HG03460 (cell line): ENCODE data around the gene HYDIN.
"Not testable (repeated sequence)": the region's sequence is repeated elsewhere in the genome, so short reads cannot be mapped to it uniquely, and the experiment has no call there.

Experiments
- ATAC-seq: cut with Tn5 transposase; IDR thresholded peaks from one replicate; pipeline ENCODE4 v1.9.1; 2021; ENCODE audit not compliant: unreplicated experiment

HYDIN gene

DNA sequence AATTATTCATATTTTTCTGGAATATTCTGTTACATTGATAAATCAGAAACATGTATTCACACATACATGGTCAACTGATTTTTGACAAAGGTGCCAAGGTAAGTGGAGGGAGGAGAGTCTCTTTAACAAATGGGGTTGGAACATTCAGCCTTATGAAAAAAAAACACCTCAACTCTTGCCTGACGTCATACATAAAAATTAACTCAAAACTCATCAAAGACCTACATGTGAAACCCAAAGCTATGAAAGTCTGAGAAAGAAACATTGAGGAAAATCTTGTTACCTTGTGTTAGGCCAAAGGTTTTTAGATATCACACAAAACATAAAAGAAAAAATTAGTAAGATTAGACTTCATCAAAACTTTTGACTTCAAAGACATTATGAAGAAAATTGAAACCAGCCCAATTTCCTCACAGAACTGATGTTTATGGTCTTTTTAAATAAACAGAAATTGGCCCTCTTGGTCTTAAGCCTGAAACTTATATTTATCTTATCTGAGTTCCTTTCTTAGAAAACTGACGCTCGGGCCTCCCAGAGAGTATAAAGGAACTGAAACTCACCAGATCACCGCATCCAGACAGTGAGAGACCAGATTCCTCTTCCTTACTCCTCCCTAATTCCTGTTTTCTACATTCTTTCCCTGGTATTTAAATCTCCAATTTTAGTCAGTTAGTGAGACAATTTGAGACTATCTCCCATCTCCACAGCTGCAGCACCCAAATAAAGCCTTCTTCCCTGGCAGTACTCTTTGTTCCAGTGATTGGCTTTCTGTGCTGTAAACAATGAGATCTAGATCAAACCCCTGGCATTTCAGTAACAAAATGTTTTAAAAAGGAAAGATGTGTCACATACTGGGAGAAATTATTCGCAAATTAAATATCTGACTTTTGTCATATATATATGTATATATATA, 4.0 kb downstream of the HYDIN start:
- ATAC-seq: no peak

DNA sequence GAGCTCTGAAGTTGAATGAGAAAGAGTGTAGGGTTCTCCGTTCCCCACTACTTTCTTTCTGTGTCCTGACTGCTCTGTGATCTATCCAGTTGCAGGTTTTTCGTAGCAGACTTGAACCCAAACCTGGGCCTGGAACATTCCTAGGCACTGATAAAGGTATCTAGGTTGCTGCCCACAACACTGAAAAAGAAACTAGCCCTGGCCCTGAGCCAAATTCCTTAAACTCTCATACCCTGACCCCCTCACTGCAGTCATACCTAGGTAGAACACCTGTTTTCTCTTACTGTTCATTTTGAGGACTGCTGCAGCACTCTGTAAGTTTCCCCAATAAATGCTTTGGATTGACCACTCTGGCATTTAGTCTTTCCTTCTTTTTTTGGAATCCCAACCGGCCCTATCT, 5.4 kb downstream of the HYDIN start:
- ATAC-seq: no peak

GRCh38 chr16:71218306-71218963, 12.1 kb downstream of the HYDIN start:
- no peak for ATAC-seq

DNA sequence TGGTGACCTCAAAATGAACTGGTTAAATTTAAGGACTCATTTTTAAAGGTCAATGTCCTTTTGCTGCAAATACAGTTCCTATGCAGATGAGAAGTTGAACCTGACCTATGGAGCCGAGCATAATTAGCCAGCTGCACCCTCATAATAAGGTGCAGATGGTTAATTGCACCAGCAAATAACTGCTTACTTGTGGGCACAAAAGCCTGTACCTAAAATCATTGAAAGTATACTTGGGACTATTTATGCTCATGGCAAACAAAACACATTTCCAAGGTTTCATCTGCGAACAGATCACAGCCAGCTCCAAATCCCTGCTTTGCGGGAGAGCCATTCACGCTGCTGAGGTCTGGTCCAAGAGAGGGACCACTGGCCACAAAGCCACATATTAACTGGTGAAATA, 13.0 kb downstream of the HYDIN start:
- ATAC-seq: no peak

DNA sequence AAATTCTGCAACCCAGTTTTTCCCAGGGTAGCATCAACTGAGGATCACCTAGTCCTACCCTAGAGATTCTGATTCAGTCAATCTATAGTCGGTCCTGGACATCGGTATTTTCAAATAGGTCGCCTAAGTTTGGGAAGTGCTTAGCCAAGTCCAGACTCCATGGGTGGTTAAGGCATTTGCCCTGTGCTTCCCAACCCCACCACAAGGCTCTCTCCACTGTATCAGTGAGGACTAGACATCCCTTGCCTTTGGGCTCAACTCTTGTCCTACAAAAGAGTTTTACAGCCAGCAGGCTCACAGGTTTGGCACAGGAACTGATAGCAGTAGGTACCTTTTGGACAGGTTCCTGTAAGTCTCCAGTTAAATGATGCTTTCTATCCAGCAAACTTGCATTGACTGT, 13.8 kb downstream of the HYDIN start:
- no peak for ATAC-seq

DNA sequence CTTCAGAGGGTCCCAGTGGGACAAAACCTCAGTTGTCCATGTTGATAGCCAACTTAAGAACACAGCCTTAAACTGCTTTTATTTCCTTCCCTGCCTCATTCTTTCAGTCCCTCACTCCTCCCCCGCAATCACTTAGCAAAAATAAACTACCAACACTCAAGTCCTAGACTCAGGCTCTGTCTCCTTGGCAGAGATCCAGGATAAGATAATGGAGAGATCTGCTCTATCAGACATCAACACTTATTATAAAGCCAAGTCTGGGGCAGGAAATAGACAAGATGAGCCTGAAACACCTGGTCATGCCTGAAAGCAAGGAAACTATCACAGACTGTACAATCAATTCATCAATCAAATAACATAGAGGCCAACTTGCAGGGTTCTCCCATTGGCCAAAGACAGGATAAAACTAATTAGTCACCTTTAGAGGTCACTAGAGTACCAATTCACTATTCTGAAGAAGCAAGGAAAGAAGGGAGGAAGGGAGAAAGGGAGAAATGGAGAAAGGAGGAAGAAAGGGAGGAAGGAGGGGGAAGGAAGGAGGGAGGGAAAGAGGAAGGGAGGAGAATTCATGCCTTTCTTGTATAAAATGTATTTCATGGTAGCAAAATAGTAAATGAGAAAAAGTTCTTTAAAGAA, 15.7 kb downstream of the HYDIN start:
- ATAC-seq: no peak

DNA sequence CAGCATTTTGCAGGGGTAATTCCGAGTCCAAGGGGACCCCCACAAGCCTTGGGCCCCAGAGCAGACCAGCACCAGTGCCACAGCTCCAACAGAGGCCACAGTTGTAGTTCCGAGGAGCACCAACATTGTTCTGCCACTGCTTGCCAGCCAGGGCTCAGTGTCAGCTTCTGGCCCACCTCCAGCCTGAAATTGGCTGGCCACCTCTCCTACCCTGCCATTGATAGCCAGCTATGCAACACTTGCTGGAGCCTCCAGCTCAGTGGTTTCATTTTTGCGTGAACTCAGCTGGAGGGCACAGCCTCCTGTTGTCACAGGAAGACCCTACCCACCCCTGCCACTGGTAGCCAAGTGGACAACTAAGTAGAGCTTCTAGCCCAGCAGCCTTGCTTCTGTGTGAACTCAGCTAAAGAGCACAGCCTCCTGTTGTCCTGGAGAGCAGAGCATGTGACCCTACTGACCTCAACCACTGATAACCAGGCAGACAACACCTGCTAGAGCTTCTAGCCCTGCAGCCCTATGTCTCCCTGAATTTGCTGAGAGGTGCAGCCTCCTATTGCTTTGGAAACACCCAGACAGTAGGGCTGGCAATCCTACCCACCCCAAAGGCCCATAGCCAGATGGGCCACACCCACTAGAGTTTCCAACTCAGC, 24.9 kb downstream of the HYDIN start:
- no peak for ATAC-seq

DNA sequence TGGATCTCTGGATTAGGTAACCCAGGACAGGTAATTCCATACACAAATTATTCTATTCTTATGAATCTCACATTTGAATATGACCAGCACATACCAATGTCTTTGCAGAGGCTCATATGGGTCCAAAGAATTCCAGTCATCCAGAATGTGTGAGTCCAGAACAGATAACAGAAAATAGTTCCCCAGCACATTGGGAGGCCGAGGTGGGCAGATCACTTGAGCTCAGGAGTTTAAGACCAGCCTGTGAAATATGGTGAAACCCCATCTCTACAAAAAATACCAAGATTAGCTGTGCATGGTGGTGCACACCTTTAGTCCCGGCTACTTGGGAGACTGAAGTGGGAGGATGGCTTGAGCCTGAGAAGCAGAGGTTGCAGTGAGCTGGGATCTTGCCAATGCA, 26.9 kb downstream of the HYDIN start:
- ATAC-seq: no peak

GRCh38 chr16:71201556-71201955, 29.0 kb downstream of the HYDIN start:
- no peak for ATAC-seq

- no peak for ATAC-seq
Observed at GRCh38 chr16:71201054-71201453, 29.5 kb downstream of the HYDIN start.

DNA sequence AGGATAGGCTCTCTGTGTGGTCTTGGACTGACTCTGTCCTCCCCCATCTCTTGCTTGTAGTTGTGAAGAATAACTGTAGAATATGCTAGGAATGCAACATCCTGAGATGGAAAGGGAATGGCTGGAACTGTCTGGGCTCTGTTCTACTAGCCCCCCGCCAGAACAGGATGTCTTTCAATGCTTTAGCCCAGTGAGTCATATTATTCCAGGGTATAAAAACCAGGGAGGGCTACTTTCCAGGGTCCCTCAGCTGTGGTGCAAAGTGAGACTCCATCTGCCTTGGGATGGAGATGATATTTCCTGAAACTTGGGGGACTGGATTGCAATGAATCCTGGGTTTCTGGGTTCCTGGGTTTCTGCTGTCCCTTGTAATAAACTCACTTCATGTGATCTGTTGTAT, 32.1 kb downstream of the HYDIN start:
- ATAC-seq: no peak

GRCh38 chr16:71192387-71192786, 38.1 kb downstream of the HYDIN start:
- no peak for ATAC-seq

- no peak for ATAC-seq
Observed at GRCh38 chr16:71188956-71189712, 41.4 kb downstream of the HYDIN start.

- ATAC-seq: no peak
Observed at GRCh38 chr16:71185347-71185746, 45.2 kb downstream of the HYDIN start.

DNA sequence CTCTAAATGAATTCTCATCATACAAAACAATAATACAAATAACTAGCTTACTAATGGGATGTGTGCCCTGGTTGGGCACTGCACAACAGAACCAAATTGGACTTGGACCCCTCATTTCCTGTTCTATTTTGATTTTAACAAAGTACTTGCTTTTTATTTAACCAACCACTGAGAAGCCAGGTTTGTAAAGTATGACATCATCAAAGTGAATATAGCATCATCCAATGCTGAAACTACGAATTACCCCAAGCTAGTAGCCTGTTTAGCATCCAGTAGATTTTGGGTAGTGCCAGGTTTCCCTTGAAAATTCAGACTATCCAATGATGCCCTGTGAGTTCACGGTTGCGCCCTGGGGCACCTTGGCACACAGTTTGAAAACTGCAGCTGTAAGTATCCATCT, 51.0 kb downstream of the HYDIN start:
- ATAC-seq: no peak

GRCh38 chr16:71172481-71173207, 57.9 kb downstream of the HYDIN start:
- no peak for ATAC-seq

DNA sequence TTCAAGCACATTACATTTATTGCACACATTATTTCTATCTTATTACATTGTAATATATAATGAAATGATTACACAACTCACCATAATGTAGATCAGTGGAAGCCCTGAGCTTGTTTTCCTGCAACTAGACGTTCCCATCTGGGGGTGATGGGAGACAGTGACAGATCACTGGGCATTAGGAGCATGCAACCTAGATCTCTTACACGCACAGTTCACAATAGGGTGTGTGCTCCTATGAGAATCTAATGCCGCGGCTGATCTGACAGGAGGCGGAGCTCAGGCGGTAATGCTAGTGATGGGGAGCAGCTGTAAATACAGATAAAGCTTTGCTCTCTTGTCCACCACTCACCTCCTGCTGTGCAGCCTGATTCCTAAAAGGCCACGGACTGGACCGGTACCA, 69.5 kb downstream of the HYDIN start:
- ATAC-seq: not testable (repeated sequence)

DNA sequence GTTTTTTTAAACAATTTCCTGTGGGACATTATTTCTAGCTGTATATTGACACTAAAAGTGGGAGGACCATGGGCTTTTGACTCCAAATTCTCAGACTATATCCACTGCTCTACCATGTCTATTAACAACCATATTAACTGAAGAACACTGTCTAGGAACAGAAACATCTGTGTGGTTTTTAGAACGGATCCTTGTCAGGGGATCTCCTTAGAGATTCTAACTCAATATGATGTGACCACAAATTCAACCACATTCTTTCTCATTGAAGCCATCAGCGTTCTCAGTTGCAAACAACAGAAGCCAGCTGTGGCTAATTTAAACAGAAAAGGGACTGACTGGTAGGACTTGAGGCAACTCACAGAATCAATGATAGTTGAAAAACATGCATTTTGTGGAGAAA, 73.2 kb downstream of the HYDIN start:
- not testable (repeated sequence) for ATAC-seq

- not testable (repeated sequence) for ATAC-seq
Observed at GRCh38 chr16:71153329-71153728, 77.2 kb downstream of the HYDIN start.

DNA sequence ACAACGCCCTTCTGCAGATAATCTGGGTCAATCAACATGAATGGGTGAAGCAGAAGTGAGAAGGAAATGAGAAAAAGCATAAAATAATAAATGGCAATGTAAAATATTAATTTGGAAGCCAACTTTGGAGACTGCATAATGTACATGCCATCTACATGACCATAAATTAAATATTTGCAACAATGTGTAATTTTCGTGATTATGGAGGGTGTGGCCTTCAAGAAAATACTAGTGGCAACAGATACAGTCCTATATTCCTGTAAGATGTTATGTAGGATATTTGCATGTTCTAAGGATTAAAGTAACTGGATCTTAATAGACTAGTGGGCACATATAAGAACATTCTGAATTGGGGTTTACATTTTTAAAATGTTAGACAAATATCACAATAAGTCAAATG, 78.9 kb downstream of the HYDIN start:
- ATAC-seq: not testable (repeated sequence)
